Femur (tissue), 1 donor: Measurements from ENCODE around the gene DMGDH.
"Not testable (repeated sequence)": the region's sequence is repeated elsewhere in the genome, so short reads cannot be mapped to it uniquely, and the experiment has no call there.

Experiments
- DNase-seq: peaks from one replicate; pipeline ENCODE4 v3.0.0-alpha.2; 2017

DMGDH gene

DNA sequence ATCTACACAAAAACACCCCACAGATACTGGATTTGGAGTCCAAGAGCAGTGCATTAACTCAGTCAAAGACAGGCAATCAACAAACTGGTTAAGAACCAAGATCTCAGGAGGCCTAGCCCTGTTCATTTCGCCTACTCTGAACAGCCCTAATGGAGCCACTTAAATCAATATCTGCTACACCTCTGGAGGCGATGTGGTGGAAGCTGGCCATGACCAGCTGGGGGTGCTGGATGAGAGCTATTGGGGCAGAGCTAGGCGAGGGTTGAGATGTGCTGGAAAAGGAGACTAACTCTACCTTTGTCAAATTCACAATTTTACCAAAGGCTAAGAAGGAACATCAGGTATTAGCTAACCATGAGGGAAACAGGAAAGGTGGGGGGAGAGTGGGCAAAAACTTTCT lies 61.1 kb downstream of the DMGDH start:
- DNase-seq: no peak

- DNase-seq: no peak
These were observed 61.6 kb downstream of the DMGDH start for GRCh38 chr5:79007872-79008271.

DNA sequence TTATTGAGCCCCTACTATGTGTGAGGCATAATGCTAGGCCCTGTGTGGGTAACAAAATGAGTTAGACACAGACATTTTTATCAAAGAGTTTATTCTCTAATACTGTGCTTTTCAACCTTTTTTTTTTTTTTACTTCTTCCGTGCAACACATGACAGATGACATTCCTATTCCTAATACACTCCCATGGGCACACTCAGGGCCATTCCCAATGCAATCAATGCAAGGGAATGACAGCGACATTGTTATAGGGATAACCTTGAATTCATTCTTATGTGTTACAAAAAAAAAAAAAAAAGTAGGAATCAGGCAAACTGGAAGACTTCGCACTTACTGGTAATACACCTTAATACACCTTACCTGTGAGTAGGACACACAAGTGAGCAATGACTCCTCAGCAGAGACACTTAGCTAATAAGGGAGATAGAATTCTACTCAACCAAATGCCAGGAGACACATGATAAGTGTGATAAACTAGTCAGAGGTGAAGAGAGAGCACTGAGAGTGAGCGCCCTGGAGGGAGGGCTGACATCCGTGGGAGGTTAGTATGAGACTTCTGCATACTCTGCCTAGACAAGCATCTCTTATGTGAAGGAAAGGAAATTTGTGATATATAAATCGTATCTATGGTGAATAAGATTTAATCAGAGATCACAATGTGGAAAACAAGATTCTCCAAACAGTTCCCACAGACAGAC lies 63.4 kb downstream of the DMGDH start:
- DNase-seq: no peak

DNA sequence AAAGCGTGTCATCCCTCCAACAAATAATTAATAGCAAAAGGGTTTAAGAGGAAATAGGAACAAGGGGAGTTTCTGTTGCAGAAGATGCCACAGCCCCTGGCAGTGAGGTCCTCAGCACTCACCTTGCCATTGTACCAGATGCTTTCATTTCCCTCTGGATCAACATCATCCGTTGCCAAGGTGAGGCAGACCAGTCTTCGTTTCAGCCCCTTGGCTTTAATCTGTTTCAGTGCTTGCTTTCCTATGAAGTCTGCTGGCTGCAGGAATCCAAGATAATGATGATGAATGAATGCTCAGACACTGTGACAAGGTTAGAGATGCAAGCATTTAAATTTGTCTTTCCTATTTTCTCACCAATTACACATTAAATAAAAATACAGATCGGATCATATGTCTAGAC lies 64.3 kb downstream of the DMGDH start:
- DNase-seq: no peak

- no peak for DNase-seq
These were observed 67.1 kb downstream of the DMGDH start for GRCh38 chr5:79002374-79002773.

GRCh38 chr5:79001471-79001870 lies 68.0 kb downstream of the DMGDH start:
- DNase-seq: no peak

DNA sequence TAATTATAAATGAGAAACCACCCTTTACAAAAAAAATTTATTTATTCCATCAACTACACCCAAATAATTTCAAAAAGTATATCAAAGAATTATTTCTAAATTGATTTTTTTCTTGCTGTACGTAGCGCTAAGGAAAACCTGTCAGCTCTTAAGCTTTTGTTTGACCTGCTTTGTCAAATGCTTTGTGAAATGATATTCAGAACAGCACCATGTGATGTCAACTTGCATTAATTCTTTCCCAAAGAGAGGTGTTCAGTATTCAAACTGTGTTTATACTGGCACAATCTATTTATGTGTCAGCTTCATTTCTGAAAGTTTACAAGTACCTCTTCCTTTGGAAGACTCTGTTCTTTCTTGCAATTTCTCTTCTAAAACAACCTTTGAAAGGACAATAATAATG lies 72.4 kb downstream of the DMGDH start:
- DNase-seq: no peak

GRCh38 chr5:78995521-78996007 lies 73.9 kb downstream of the DMGDH start:
- no peak for DNase-seq

GRCh38 chr5:78993165-78993564 lies 76.3 kb downstream of the DMGDH start:
- DNase-seq: no peak

DNA sequence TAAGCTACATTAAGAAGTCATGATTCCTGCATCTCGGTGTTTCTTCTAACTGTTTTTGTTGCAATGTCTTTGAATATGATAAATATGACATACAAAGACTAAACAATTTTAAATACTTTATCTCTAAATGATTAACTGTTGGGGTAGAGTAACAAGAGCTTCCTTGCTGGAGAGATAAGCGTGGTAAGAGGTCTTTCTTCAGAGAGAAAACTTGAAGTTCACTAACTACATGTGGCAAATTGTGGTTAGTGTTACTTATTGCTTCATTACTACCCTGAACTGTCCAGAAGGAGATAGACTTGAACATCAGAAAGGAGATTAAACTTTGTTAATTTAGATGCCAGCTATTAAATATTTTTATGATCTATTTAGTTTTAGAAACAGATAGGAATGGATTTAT lies 77.3 kb downstream of the DMGDH start:
- DNase-seq: no peak

GRCh38 chr5:78989080-78989479 lies 80.4 kb downstream of the DMGDH start:
- no peak for DNase-seq

GRCh38 chr5:78985725-78986223 lies 83.7 kb downstream of the DMGDH start:
- DNase-seq: peak; percentile 47

- peak; percentile 74 for DNase-seq
These were observed 84.3 kb downstream of the DMGDH start, which contains the start of gene ARSB for GRCh38 chr5:78985116-78985724. TSS of gene ARSB (minus strand) at chr5:78985310. CDS start at chr5:78985248, 62 bp downstream.

DNA sequence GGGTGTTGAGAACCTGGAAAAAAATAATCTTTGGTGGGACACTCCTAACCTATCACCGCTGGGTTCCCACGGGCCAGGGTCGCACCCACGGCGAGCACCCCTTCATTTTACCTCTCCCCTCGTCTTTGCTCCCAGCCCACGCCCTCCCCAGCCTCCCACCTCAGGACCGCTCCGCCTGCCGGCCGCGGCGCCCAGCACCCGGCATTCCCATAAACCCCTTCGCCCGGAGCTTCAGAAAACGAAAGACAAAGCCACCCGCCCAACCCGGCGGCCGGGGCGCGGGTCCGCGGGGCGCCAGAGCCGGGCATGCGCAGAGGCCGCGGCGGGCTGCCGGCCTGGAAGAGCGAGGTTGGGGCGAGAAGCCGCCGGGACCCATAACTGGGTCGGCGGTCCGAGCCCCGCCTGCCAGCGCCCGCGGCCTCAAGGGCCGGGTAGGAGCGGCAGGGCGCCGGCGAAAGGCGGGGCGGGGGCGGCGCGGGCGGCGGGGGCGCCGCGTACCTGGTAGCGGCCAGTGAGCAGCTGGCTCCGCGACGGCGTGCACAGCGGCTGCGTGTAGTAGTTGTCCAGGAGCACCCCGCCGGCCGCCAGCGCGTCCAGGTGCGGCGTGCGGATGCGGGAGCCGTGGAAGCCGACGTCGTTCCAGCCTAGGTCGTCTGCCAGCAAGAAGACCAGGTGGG lies 84.9 kb downstream of the DMGDH start:
- DNase-seq: peak; percentile 93

GRCh38 chr5:78983601-78984438 lies 85.7 kb downstream of the DMGDH start:
- no peak for DNase-seq

GRCh38 chr5:78983194-78983593 lies 86.3 kb downstream of the DMGDH start:
- not testable (repeated sequence) for DNase-seq

GRCh38 chr5:78979909-78980308 lies 89.6 kb downstream of the DMGDH start:
- DNase-seq: no peak

GRCh38 chr5:78979117-78979742 lies 90.2 kb downstream of the DMGDH start:
- DNase-seq: no peak

DNA sequence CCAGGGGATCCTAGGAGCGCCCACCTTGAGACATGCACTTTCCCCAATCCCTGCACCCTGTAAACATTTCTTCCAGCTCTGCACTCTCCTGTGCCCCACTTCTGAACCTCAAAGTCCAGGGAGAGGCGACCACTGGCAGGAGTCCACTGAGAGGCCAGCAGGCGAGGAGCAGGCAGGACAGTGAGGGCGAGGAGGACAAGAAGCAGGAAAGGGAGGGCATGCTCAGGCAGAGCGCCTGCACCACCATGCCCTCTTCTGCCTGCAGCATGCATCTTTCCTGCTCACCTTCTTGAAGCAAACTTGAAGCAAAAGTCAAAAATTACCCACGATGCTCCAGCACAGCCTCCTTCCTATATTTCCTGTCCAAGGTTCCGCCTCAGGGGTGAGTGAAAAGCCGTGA lies 94.4 kb downstream of the DMGDH start:
- no peak for DNase-seq

GRCh38 chr5:78974601-78975000 lies 94.9 kb downstream of the DMGDH start:
- DNase-seq: no peak

DNA sequence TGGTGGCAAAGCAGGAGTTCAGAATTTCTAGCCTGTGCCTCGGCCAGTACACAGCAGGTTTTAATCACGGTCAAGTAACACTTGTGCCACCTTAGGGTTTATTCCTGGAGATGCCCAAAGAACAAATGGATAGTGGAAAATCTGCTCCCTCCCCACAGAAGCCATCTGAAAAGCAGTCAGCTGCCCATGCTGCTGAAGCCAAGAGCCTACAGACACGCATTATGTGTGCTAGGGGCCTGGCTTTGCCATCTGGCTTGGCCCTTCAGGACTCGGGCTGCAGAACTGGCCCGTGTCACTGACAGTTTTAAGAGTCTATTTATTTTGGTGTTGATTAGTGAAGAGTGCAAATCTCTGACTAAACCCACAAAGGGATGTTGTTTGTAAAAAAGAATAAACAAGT lies 95.5 kb downstream of the DMGDH start:
- DNase-seq: peak; percentile 61
